Endothelial cell of coronary artery (primary cell): ENCODE data around the gene CCL8. TPM values are rescaled to one million over a fixed set of nuclear protein-coding genes. Genes with fewer than 3 reads are reported as not detected.

Experiments used
- total RNA-seq: library from RNA; depleted of rRNA; stranded (reverse); fragments of >200 nt; gene quantifications from 2 replicates; pipeline ENCODE4 v1.2.3, GENCODE V29; 2014

CCL8 gene
- total RNA-seq = not detected in 2 replicates

GRCh38 chr17:34319039-34319483 lies at the start of gene CCL8:
CCL8 (plus strand) TSS chr17:34319435; CDS start chr17:34319502, 67 bp downstream.

GRCh38 chr17:34269969-34270368 lies 49.3 kb upstream of the CCL8 start, which contains the start of gene CCL7:
CCL7 (plus strand) TSS chr17:34270221; CDS start chr17:34270291, 70 bp downstream.

GRCh38 chr17:34285286-34285792 lies 33.9 kb upstream of the CCL8 start, which contains the start of gene CCL11:
CCL11 (plus strand) TSS chr17:34285742; CDS start chr17:34285809, 67 bp downstream.

GRCh38 chr17:34356194-34356593 lies 37.0 kb downstream of the CCL8 start, which contains the start of gene CCL13:
CCL13 (plus strand) TSS chr17:34356480; CDS start chr17:34356527, 47 bp downstream.

GRCh38 chr17:34363183-34363661 lies 44.0 kb downstream of the CCL8 start, which contains the start of gene CCL1:
CCL1 (minus strand) TSS chr17:34363233; CDS start chr17:34363161, 72 bp downstream.

Other genes with a start within 250 kb of the CCL8 start
- gene CCL2, start 64.2 kb upstream of the CCL8 start, total RNA-seq = 50.9 and 78.8 TPM in 2 replicates
- not detected in 2 replicates for gene CCL7, start 49.2 kb upstream of the CCL8 start, total RNA-seq
- not detected in 2 replicates for gene CCL11, start 33.7 kb upstream of the CCL8 start, total RNA-seq
- gene CCL13, start 37.0 kb downstream of the CCL8 start, total RNA-seq = not detected in 2 replicates
- gene CCL1, start 43.8 kb downstream of the CCL8 start, total RNA-seq = 0.09 TPM in 1 of 2 replicates, not detected in the other